Measurements from ENCODE around the gene UQCRHL.

Gene UQCRHL

DNA sequence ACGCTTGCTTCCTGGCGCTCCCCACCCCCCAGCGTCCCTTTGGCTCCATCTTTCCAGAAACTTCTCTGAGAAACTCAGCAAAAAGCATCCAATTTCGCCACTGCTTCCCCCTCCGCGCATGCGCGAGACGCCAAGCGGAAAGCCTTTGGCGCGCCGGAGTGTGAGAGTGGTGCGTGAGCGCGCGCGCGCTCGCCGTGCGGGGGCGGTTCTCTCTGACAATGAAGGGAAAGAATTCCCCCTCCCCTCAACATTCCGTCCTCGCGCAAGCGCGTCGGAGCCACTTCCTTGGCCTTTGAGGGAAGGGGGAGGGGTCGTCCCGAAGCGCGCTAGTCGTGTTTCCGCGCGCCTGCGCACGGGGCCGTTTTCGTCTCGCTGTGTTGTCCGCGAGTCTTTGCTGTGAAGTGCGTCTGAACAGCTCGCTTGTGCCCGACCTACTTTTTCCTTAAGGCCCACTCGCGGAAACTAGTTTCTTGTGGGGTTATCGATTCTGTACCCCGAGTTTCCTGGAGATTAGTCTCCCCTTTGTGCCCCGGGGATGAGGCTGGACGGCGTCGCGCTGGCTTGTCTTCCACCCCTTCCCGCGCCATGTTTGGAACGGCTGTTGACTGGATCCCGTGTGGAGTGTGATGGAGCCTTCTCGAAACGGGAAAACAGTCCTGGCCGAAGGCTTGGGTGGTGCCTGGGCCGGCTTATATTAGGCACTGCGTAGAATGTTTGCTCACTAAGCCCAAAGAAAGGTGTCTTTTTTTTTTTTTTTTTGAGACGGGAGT, 28.5 kb upstream of the UQCRHL start (continued):
- TF ChIP-seq ZNF660 (tag by site-specific recombination; IDR thresholded peaks at IDR 0.05) (peak; percentile 80), ZNF48 (tag by site-specific recombination; IDR thresholded peaks at IDR 0.05) (no peak), ZSCAN23 (tag by site-specific recombination; IDR thresholded peaks at IDR 0.05) (no peak), ZNF843 (tag by site-specific recombination; IDR thresholded peaks at IDR 0.05) (no peak; the same call in 1 of the 2 replicates), ZNF791 (tag by site-specific recombination; IDR thresholded peaks at IDR 0.05) (no peak), ZNF394 (tag by site-specific recombination; IDR thresholded peaks at IDR 0.05; ENCODE audit: borderline replicate concordance) (no peak; the same call in 1 of the 2 replicates), ZFP37 (tag by site-specific recombination; IDR thresholded peaks at IDR 0.05) (no peak), ZNF391 (tag by site-specific recombination; IDR thresholded peaks at IDR 0.05; ENCODE audit: borderline replicate concordance, low read depth) (no peak; the same call in 1 of the 2 replicates), PRDM1 (tag by site-specific recombination; IDR thresholded peaks at IDR 0.05) (peak; percentile 7; the same call in 1 of the 2 replicates), ZNF610 (tag by site-specific recombination; IDR thresholded peaks at IDR 0.05; ENCODE audit: borderline replicate concordance) (0 out of 2 replicates have a peak, but pooled peaks have one; percentile 44), ZNF302 (tag by site-specific recombination; IDR thresholded peaks at IDR 0.05; ENCODE audit: low read depth) (no peak), ZNF2 (tag by site-specific recombination; IDR thresholded peaks at IDR 0.05) (peak; percentile 69; the same call in 1 of the 2 replicates), ZNF155 (tag by site-specific recombination; IDR thresholded peaks at IDR 0.05) (no peak), ZNF16 (tag by site-specific recombination; IDR thresholded peaks at IDR 0.05; ENCODE audit: low read depth) (no peak), ZBTB1 (tag by site-specific recombination; IDR thresholded peaks at IDR 0.05) (peak; percentile 96; the same call in 1 of the 2 replicates), ZNF664 (tag by site-specific recombination; IDR thresholded peaks at IDR 0.05) (no peak), ZNF670 (tag by site-specific recombination; IDR thresholded peaks at IDR 0.05; ENCODE audit: low read depth) (no peak), EGR2 (tag by site-specific recombination; IDR thresholded peaks at IDR 0.05; ENCODE audit: low read depth) (peak; percentile 76), GLIS1 (tag by site-specific recombination; IDR thresholded peaks at IDR 0.05) (no peak; the same call in none of the 2 replicates)
- TF ChIP-seq, protein P1, sequence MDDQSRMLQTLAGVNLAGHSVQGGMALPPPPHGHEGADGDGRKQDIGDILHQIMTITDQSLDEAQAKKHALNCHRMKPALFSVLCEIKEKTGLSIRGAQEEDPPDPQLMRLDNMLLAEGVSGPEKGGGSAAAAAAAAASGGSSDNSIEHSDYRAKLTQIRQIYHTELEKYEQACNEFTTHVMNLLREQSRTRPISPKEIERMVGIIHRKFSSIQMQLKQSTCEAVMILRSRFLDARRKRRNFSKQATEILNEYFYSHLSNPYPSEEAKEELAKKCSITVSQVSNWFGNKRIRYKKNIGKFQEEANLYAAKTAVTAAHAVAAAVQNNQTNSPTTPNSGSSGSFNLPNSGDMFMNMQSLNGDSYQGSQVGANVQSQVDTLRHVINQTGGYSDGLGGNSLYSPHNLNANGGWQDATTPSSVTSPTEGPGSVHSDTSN (CRISPR knock-in tag; IDR thresholded peaks at IDR 0.05), result peak; percentile 58; the same call in 1 of the 2 replicates
- TF ChIP-seq, protein P2, sequence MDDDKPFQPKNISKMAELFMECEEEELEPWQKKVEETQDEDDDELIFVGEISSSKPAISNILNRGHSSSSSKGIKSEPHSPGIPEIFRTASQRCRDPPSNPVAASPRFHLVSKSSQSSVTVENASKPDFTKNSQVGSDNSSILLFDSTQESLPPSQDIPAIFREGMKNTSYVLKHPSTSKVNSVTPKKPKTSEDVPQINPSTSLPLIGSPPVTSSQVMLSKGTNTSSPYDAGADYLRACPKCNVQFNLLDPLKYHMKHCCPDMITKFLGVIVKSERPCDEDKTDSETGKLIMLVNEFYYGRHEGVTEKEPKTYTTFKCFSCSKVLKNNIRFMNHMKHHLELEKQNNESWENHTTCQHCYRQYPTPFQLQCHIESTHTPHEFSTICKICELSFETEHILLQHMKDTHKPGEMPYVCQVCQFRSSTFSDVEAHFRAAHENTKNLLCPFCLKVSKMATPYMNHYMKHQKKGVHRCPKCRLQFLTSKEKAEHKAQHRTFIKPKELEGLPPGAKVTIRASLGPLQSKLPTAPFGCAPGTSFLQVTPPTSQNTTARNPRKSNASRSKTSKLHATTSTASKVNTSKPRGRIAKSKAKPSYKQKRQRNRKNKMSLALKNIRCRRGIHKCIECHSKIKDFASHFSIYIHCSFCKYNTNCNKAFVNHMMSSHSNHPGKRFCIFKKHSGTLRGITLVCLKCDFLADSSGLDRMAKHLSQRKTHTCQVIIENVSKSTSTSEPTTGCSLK (tag by site-specific recombination; IDR thresholded peaks at IDR 0.05), result no peak
- TF ChIP-seq, protein P3, sequence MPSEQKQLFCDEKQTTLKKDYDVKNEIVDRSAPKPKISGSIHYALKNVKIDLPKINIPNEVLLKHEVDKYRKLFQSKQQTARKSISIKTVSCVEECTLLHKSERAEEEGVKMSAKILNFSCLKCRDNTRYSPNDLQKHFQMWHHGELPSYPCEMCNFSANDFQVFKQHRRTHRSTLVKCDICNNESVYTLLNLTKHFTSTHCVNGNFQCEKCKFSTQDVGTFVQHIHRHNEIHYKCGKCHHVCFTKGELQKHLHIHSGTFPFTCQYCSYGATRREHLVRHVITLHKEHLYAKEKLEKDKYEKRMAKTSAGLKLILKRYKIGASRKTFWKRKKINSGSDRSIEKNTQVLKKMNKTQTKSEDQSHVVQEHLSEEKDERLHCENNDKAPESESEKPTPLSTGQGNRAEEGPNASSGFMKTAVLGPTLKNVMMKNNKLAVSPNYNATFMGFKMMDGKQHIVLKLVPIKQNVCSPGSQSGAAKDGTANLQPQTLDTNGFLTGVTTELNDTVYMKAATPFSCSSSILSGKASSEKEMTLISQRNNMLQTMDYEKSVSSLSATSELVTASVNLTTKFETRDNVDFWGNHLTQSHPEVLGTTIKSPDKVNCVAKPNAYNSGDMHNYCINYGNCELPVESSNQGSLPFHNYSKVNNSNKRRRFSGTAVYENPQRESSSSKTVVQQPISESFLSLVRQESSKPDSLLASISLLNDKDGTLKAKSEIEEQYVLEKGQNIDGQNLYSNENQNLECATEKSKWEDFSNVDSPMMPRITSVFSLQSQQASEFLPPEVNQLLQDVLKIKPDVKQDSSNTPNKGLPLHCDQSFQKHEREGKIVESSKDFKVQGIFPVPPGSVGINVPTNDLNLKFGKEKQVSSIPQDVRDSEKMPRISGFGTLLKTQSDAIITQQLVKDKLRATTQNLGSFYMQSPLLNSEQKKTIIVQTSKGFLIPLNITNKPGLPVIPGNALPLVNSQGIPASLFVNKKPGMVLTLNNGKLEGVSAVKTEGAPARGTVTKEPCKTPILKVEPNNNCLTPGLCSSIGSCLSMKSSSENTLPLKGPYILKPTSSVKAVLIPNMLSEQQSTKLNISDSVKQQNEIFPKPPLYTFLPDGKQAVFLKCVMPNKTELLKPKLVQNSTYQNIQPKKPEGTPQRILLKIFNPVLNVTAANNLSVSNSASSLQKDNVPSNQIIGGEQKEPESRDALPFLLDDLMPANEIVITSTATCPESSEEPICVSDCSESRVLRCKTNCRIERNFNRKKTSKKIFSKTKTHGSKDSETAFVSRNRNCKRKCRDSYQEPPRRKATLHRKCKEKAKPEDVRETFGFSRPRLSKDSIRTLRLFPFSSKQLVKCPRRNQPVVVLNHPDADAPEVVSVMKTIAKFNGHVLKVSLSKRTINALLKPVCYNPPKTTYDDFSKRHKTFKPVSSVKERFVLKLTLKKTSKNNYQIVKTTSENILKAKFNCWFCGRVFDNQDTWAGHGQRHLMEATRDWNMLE (tag by site-specific recombination; conservative IDR thresholded peaks at IDR 0.05; ENCODE audit: low read depth), result no peak
- TF ChIP-seq, protein P4, sequence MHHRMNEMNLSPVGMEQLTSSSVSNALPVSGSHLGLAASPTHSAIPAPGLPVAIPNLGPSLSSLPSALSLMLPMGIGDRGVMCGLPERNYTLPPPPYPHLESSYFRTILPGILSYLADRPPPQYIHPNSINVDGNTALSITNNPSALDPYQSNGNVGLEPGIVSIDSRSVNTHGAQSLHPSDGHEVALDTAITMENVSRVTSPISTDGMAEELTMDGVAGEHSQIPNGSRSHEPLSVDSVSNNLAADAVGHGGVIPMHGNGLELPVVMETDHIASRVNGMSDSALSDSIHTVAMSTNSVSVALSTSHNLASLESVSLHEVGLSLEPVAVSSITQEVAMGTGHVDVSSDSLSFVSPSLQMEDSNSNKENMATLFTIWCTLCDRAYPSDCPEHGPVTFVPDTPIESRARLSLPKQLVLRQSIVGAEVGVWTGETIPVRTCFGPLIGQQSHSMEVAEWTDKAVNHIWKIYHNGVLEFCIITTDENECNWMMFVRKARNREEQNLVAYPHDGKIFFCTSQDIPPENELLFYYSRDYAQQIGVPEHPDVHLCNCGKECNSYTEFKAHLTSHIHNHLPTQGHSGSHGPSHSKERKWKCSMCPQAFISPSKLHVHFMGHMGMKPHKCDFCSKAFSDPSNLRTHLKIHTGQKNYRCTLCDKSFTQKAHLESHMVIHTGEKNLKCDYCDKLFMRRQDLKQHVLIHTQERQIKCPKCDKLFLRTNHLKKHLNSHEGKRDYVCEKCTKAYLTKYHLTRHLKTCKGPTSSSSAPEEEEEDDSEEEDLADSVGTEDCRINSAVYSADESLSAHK (tag by site-specific recombination; IDR thresholded peaks at IDR 0.05), result no peak
- TF ChIP-seq, protein P5, sequence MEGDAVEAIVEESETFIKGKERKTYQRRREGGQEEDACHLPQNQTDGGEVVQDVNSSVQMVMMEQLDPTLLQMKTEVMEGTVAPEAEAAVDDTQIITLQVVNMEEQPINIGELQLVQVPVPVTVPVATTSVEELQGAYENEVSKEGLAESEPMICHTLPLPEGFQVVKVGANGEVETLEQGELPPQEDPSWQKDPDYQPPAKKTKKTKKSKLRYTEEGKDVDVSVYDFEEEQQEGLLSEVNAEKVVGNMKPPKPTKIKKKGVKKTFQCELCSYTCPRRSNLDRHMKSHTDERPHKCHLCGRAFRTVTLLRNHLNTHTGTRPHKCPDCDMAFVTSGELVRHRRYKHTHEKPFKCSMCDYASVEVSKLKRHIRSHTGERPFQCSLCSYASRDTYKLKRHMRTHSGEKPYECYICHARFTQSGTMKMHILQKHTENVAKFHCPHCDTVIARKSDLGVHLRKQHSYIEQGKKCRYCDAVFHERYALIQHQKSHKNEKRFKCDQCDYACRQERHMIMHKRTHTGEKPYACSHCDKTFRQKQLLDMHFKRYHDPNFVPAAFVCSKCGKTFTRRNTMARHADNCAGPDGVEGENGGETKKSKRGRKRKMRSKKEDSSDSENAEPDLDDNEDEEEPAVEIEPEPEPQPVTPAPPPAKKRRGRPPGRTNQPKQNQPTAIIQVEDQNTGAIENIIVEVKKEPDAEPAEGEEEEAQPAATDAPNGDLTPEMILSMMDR (tag by site-specific recombination; IDR thresholded peaks at IDR 0.05), result no peak; the same call in 1 of the 2 replicates
- TF ChIP-seq, protein P6, sequence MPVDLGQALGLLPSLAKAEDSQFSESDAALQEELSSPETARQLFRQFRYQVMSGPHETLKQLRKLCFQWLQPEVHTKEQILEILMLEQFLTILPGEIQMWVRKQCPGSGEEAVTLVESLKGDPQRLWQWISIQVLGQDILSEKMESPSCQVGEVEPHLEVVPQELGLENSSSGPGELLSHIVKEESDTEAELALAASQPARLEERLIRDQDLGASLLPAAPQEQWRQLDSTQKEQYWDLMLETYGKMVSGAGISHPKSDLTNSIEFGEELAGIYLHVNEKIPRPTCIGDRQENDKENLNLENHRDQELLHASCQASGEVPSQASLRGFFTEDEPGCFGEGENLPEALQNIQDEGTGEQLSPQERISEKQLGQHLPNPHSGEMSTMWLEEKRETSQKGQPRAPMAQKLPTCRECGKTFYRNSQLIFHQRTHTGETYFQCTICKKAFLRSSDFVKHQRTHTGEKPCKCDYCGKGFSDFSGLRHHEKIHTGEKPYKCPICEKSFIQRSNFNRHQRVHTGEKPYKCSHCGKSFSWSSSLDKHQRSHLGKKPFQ (tag by site-specific recombination; IDR thresholded peaks at IDR 0.05), result no peak

Data from HEK293 (cell line).